Measurements from ENCODE around the gene ESYT2. TPM values are rescaled to one million over a fixed set of nuclear protein-coding genes. Genes with fewer than 3 reads are reported as not detected.
"Not testable (repeated sequence)": the region's sequence is repeated elsewhere in the genome, so short reads cannot be mapped to it uniquely, and the experiment has no call there.

The ESYT2 gene
- total and polyA plus RNA-seq, 9 of the 15 experiments (the other 6 are each of a cell fraction or from before 2014, with no cell fraction given): 5.8 to 86.9 (median 64.7) TPM

DNA sequence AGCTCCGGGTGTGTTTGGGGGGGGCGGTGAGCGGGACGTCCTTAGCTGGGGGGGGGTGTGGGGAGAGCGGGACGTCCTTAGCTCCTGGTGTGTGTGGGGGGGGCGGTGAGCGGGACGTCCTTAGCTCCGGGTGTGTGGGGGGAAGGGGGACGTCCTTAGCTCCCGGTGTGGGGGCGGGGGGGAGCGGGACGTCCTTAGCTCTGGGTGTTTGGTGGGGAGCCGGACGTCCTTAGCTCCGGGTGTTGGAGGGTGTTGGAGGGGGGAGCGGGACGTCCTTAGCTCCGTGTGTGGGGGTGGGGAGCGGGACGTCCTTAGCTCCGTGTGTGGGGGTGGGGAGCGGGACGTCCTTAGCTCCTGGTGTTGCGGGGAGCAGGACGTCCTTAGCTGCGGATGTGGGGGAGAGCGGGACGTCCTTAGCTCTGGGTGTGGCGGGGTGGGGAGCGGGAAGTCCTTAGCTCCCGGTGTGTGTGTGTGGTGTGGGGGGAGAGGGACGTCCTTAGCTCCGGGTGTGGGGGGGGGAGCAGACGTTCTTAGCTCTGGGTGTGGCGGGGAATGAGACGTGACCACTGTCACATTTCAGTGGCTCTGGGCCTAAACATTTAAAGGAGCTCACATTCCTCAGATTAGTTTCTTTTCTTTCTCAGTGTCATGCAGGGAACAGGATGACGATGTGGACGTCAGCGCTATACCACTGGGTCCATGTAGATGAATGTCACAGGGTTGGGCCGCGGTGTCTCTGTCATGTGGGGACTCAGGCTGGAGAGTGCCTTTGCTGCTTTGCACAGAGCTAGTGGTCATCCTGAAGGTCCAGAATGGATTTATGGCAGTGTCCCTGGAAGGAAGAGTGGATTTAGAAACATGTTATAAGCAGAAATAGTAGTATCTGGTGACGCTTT is 34.5 kb upstream of the ESYT2 start (continued):
- TF ChIP-seq CBX8 (IDR thresholded peaks at IDR 0.05; ENCODE audit: borderline replicate concordance, extremely low read depth, low read depth, low read length, poor library complexity, severe bottlenecking) (no peak), PCBP2 (IDR thresholded peaks at IDR 0.05; ENCODE audit: low read depth, low read length, poor library complexity, severe bottlenecking) (no peak)

DNA sequence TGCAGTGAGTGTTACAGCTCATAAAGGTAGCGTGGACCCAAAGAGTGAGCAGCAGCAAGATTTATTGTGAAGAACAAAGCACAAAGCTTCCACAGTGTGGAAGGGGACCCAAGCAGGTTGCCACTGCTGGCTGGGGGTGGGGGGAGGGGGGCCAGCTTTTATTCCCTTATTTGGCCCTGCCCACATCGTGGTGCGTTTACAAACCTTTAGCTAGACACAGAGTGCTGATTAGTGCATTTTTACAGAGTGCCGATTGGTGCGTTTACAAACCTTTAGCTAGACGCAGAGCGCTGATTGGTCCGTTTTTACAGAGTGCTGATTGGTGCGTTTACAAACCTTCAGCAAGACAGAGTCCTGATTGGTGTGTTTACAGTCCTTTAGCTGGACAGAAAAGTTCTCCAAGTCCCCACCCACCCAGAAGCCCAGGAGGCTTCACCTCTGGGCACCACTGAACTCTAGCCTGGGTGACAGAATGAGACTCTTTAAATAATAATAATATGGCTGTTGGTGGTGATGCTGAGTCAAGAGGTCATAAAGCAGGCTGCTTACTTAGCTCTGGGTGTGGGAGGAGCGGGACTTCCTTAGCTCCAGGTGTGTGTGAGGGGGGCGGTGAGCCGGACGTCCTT is 33.8 kb upstream of the ESYT2 start:
- H3K27me3 ChIP-seq (ENCODE audit: control insufficient read depth in 2 of 2, insufficient read depth in 2 of 2, low read length in 2 of 2); BruUV-seq (replicated peaks); intact Hi-C loops (cut with micrococcal nuclease); CTCF ChIA-PET (ENCODE audit: low intra/inter-chr PET ratio); DNase-seq (ENCODE audit: extremely low read depth in 1 of 4, low spot score in 3 of 4); in situ Hi-C loops (cut with MboI); H4K20me1 ChIP-seq (replicated peaks; ENCODE audit: control insufficient read depth, insufficient read depth, low read length); H3K9me1 ChIP-seq (ENCODE audit: control insufficient read depth, insufficient read depth, low read length); TF ChIP-seq ETV6 (IDR thresholded peaks at IDR 0.05; ENCODE audit: borderline replicate concordance in 1 of 2, low read depth in 2 of 2, low read length in 1 of 2): not testable (repeated sequence)
- H3K36me3 ChIP-seq (ENCODE audit: control insufficient read depth, insufficient read depth, low read length): peaks cover 33% of the 10 kb centered on the region
- peak overlapping the region; percentile 62 for H3K4me2 ChIP-seq (ENCODE audit: insufficient read depth, low read length)
- H3K9ac ChIP-seq (ENCODE audit: insufficient read depth in 1 of 2, low read depth in 2 of 2, low read length in 2 of 2): peak overlapping the region; percentile 37 to 46; a peak in 3 of 4 replicates
- H3K4me3 ChIP-seq: peak overlapping the region; percentile 29
- H3K27ac ChIP-seq (ENCODE audit: extremely low read depth, low read depth, low read length): peak overlapping the region; percentile 97
- peaks cover 87% of the 10 kb centered on the region for H3K79me2 ChIP-seq (ENCODE audit: control insufficient read depth, insufficient read depth, low read length)
- H3K9me3 ChIP-seq (replicated peaks; ENCODE audit: control insufficient read depth, insufficient read depth, low read depth, low read length): peaks cover 11% of the 10 kb centered on the region; the same call in 1 of the 2 replicates
- peaks cover 59 to 64% of the 10 kb centered on the region in 2 experiments for H3K4me1 ChIP-seq (replicated peaks in 1 of 2; ENCODE audit: control insufficient read depth in 2 of 2, insufficient read depth in 2 of 2, low read length in 2 of 2)
- POLR2A ChIA-PET: interaction anchor here (0.7 to 1.9 kb wide), 16 partner anchors 9 to 421 kb away, joined by 3 to 14 read pairs (median 5); partner anchors contain the start of gene ESYT2
- FAIRE-seq (peak; percentile 81), ATAC-seq (peak; percentile 48)
- WGBS (ENCODE audit: insufficient coverage, low coverage, missing lambda C conversion rate): 57% methylated on average over 12 of the region's 13 CpGs
- H2AFZ ChIP-seq (ENCODE audit: low read depth, low read length): peak overlapping the region; percentile 75
- TF ChIP-seq, protein P1, sequence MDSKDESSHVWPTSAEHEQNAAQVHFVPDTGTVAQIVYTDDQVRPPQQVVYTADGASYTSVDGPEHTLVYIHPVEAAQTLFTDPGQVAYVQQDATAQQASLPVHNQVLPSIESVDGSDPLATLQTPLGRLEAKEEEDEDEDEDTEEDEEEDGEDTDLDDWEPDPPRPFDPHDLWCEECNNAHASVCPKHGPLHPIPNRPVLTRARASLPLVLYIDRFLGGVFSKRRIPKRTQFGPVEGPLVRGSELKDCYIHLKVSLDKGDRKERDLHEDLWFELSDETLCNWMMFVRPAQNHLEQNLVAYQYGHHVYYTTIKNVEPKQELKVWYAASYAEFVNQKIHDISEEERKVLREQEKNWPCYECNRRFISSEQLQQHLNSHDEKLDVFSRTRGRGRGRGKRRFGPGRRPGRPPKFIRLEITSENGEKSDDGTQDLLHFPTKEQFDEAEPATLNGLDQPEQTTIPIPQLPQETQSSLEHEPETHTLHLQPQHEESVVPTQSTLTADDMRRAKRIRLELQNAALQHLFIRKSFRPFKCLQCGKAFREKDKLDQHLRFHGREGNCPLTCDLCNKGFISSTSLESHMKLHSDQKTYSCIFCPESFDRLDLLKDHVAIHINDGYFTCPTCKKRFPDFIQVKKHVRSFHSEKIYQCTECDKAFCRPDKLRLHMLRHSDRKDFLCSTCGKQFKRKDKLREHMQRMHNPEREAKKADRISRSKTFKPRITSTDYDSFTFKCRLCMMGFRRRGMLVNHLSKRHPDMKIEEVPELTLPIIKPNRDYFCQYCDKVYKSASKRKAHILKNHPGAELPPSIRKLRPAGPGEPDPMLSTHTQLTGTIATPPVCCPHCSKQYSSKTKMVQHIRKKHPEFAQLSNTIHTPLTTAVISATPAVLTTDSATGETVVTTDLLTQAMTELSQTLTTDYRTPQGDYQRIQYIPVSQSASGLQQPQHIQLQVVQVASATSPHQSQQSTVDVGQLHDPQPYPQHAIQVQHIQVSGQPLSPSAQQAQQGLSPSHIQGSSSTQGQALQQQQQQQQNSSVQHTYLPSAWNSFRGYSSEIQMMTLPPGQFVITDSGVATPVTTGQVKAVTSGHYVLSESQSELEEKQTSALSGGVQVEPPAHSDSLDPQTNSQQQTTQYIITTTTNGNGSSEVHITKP (IDR thresholded peaks at IDR 0.05; ENCODE audit: partially characterized antibody): peak; percentile 36
- TF ChIP-seq TBL1XR1 (IDR thresholded peaks at IDR 0.05; ENCODE audit: low read length in 2 of 2): peak in 1 of 2 experiments; percentile 38; a peak in 1 of 4 replicates
- TF ChIP-seq ETV6 (CRISPR knock-in tag; IDR thresholded peaks at IDR 0.05; ENCODE audit: borderline replicate concordance): peak; percentile 63; the same call in 1 of the 2 replicates
- TF ChIP-seq C11orf30 (IDR thresholded peaks at IDR 0.05; ENCODE audit: low read depth): peak; percentile 92
- peak; percentile 42 for TF ChIP-seq NFIC (IDR thresholded peaks at IDR 0.05)
- TF ChIP-seq, protein P2, sequence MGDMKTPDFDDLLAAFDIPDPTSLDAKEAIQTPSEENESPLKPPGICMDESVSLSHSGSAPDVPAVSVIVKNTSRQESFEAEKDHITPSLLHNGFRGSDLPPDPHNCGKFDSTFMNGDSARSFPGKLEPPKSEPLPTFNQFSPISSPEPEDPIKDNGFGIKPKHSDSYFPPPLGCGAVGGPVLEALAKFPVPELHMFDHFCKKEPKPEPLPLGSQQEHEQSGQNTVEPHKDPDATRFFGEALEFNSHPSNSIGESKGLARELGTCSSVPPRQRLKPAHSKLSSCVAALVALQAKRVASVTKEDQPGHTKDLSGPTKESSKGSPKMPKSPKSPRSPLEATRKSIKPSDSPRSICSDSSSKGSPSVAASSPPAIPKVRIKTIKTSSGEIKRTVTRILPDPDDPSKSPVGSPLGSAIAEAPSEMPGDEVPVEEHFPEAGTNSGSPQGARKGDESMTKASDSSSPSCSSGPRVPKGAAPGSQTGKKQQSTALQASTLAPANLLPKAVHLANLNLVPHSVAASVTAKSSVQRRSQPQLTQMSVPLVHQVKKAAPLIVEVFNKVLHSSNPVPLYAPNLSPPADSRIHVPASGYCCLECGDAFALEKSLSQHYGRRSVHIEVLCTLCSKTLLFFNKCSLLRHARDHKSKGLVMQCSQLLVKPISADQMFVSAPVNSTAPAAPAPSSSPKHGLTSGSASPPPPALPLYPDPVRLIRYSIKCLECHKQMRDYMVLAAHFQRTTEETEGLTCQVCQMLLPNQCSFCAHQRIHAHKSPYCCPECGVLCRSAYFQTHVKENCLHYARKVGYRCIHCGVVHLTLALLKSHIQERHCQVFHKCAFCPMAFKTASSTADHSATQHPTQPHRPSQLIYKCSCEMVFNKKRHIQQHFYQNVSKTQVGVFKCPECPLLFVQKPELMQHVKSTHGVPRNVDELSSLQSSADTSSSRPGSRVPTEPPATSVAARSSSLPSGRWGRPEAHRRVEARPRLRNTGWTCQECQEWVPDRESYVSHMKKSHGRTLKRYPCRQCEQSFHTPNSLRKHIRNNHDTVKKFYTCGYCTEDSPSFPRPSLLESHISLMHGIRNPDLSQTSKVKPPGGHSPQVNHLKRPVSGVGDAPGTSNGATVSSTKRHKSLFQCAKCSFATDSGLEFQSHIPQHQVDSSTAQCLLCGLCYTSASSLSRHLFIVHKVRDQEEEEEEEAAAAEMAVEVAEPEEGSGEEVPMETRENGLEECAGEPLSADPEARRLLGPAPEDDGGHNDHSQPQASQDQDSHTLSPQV (IDR thresholded peaks at IDR 0.05): 0 out of 2 replicates have a peak, but pooled peaks have one; percentile 12

All from K562 (cell line).